HS-5 (cell line): ENCODE data around the gene DNAH8.

ENCODE experiments used
- DNase-seq: peaks from one replicate; pipeline ENCODE4 v3.0.0-alpha.2; 2012; ENCODE audit warnings: low read depth

The DNAH8 gene

GRCh38 chr6:39053854-39054576, 338.9 kb downstream of the DNAH8 start:
- no peak for DNase-seq

- DNase-seq: no peak
These were observed 339.5 kb downstream of the DNAH8 start for GRCh38 chr6:39054577-39055142.

GRCh38 chr6:39055661-39056060, 340.6 kb downstream of the DNAH8 start:
- no peak for DNase-seq

DNA sequence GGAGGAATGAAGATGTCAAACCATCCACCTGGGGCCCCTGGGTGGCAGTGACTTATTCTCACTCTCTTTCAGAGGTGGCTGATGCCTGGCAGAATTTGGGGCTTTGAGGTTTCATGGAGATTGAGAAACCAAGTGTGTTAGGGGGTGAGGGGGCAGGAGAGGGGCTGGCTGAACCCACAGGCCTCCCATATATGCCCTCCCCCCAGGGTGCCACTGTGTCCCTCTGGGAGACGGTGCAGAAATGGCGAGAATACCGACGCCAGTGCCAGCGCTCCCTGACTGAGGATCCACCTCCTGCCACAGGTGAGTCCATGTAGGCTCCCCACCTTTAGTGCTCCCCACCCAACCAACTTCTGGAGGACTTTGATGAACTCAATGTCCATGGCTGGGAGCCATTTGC, 341.1 kb downstream of the DNAH8 start:
- DNase-seq: no peak

DNA sequence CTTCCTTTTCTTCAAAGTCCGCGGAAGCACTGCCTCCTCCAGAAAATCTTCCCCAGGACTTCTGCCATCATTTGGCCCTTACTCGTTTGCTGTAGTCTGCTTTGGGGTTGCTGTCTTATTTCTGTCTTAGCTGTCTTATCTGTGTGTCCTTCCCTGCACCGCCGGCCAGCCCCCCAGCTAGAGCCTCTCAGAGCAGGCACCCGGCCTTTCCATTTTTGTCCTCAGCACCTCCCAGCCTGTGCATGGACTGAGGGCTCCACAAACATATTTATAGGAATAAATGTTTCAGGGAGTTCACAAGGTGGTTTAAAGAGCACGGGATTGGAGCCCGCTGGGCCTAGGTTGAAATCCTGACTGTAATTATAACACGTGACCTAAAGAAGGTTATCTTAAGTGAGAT, 341.6 kb downstream of the DNAH8 start:
- DNase-seq: no peak

- DNase-seq: no peak
These were observed 342.4 kb downstream of the DNAH8 start for GRCh38 chr6:39057251-39058155.

GRCh38 chr6:39058471-39059147, 343.5 kb downstream of the DNAH8 start:
- DNase-seq: no peak

DNA sequence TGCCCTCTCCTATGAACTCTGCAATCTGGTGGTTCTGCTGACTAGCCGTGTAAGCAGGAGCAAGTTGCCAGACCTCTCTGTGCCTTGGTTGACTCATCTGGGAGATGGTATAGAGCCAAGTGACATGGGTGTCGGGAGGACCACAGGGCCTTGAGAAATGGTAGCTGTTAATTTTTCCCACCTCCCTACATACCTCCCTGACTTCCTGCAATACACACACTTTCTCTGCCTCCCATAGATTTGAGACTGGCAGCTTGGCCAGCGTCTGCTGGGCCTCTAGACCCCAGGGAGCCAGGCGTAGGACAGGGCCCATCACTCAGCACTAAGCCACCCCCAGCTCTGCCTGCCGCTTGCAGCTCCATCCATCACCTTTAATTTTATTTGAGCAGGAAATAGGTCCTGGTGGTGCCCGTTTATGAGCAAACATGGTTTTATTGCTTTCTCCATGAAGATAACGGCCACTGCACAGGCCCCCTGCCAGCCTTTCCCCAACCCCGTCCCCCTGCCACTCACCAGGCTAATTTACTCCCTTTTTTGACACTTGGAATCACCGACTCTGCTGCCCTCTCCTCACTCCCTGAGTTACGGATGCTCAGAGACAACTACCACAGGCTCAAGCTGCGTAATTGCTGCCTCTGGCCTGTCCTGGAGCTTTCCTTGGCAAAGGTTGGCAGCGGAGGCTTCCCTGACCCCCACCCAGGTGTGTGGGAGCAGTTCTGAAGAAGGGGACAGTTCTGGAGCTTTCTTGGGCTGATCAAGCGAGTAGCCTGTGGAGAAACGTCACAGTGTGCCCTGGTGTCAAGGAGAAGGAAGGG, 344.6 kb downstream of the DNAH8 start:
- DNase-seq: no peak

GRCh38 chr6:39060467-39061160, 345.5 kb downstream of the DNAH8 start:
- no peak for DNase-seq

GRCh38 chr6:39061182-39061581, 346.1 kb downstream of the DNAH8 start:
- no peak for DNase-seq

DNA sequence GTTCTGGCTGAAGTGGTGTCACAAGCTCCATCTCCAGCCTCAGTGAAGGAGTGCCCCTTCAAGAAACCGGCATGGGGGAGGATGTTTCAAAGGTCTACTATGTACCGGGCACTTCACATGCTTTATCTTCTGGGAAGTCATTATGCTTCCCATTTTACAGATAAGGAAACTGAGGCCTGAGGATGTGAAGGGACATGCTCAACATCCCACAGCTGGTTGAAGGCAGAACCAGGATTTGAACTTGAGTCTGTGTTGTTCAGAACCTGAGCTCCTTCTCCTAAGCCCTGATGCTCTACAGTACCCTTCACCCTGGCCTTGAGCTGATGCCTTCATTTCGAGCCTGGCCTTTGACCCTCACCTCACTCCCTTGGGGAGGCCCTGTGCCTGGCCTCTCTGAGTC, 346.5 kb downstream of the DNAH8 start:
- DNase-seq: no peak

DNA sequence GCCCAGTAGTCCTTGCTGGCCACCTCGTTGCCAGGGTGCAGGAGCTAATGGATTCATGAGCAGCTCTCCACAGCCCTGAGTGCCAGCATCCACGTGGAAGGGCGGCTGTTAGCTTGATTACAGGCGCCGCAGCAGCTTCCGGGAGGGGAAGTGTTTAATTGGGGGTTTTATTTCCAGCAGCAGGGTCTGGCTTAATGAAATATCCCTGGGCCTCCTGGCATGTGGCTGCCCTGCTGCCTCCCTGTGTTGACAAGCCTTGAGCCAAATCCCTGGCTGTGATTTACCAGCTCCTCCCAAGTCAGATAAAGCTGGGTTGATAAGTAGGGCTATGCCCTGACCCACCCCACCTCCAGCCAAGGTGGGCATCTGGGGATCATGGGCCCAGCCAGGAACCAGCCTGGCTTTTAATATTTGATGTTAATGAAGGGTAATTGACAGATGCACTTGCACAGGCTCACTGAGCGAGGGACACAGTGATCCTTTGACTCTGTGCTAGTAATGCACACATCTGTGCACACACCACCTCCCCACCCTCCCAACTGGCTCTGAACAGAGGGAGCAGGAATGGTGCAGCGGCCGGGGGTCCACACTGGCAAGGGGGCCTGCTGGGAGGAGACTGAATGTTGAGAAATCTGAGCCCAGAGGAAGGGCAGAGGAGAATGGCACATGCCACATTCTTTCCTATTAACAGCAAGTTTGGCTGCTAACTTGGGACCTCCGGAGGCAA, 347.1 kb downstream of the DNAH8 start:
- DNase-seq: no peak

- DNase-seq: no peak
These were observed 348.4 kb downstream of the DNAH8 start for GRCh38 chr6:39063526-39063925.

- no peak for DNase-seq
These were observed 350.4 kb downstream of the DNAH8 start for GRCh38 chr6:39065561-39065960.

- DNase-seq: no peak
These were observed 353.3 kb downstream of the DNAH8 start for GRCh38 chr6:39068391-39068790.

DNA sequence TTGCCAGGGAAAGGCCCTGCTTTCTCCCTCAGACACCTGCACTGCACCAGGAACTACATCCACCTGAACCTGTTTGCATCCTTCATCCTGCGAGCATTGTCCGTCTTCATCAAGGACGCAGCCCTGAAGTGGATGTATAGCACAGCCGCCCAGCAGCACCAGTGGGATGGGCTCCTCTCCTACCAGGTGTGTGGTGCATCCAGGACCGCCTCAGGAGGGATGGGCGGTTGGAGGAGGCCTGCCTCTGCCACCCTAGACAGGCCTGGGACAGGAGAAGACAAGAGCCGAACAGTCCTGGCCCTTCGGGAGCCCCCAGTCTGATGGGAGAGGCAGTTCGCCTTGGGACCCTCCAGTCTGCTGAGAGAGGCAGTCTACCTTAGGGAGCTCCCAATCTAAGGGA, 357.7 kb downstream of the DNAH8 start:
- DNase-seq: no peak

DNA sequence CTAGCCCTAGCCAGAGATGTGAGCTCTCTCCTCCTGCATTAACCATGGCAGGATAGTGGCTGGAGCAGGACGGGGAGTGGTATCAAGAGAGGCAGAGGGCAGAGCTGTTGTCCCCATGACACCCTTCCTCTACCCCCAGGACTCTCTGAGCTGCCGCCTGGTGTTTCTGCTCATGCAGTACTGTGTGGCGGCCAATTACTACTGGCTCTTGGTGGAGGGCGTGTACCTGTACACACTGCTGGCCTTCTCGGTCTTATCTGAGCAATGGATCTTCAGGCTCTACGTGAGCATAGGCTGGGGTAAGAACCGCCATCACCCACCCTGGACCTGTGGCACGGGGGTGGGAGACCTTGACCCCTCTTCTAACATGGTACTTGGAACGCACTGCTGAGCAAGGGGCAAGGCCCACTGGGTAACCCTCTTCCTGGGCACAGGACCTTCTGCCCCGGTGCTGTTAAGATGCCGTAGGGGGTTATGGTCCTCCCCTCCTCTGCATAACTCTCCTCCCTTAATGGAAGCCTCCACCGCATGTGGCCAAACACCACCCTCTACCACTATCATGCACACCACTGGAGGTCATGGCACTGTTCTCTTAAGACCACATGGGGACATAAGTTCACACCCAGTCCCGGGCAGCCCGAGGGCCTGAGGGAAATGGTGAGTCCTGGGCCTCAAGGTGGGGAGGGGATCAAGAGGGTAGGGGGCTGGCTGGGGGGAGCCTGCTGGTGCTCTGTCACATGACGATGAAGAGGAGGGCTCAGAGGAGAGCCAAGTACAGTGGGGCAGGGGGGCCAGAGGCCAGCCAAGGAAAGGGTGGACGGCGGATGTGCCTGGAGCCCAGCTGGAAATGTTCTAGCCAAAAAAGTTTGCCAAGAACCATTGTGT, 358.6 kb downstream of the DNAH8 start:
- no peak for DNase-seq

DNA sequence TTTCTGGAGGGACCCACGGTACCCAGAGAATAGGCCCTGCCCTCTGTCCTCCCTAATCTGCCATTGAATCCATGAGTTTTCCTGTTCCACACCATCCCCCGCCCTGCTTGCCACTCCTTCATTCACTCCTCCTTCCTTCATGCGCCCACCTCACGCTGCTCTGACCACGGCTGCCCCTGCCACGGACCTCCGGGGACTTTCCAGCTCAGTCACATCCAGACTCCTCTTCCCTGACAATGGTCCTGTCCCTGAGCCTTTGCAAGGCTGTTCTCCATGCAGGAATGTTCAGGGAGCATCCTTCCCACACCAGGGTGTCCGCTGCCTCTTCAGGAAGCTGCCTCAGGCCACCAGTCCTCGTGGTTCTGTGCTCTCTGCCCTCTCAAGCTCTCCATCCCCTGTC, 359.4 kb downstream of the DNAH8 start:
- no peak for DNase-seq

DNA sequence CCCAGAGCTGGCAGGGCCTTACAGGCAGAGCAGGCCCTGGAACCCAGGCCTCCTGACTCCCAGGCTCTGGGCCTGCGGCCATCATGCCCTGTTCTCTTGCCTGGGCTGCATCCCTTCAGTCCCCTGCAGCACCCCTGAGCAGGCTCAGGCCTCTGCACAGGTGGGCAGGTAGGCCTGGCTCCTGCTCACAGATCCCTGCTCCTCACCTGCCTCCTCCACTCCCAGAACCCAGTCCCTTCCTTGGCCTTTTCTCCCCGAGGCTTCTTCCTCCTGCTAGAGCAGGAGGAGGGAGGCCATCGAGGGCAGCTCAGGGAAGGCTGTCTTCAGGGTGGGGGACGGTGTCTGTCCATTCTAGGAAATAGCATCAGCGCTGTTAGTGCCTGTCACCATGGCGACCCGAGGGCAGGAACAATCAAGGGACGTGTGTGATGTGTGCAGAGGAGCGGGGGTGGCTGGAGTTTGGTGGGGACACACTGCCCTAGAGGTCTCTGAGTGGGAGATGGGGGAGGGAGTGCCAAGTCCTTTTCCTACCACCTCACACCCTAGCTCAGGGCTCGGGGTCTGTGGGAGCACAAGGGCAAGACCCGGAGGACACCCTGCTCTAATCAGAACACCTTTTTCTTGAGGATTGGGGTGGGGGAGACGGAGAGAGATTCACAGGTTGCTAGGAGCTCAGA, 360.0 kb downstream of the DNAH8 start:
- DNase-seq: no peak
